ENCODE measurements around the gene GRIN2C. TPM values are rescaled to one million over a fixed set of nuclear protein-coding genes. Genes with fewer than 3 reads are reported as not detected.

Gene GRIN2C
- total and polyA plus RNA-seq, 2 donors (not counting 3 experiments of a cell fraction or from before 2014, with no cell fraction given): 0.04 to 0.60 TPM

GRCh38 chr17:74875977-74876593 lies 16.4 kb upstream of the GRIN2C start:
- Histone ChIP-seq H2AFZ (ENCODE audit: low read depth, low read length) (no peak overlapping the region), H3K4me1 (ENCODE audit: control insufficient read depth, extremely low read depth, insufficient read depth, low read length) (peaks cover 15% of the 10 kb centered on the region), H3K4me3 (replicated peaks in 1 of 3; ENCODE audit: insufficient read depth in 1 of 3, low read depth in 1 of 3, low read length in 3 of 3) (no peak overlapping the region), H3K27me3 (ENCODE audit: control insufficient read depth in 2 of 2, insufficient read depth in 2 of 2, low read length in 2 of 2) (no peaks in the 10 kb centered on the region), H3K9me1 (replicated peaks; ENCODE audit: control insufficient read depth, extremely low read depth, insufficient read depth, low read length) (no peaks in the 10 kb centered on the region), H3K4me2 (ENCODE audit: insufficient read depth, low read length) (no peak overlapping the region), H3K79me2 (ENCODE audit: control insufficient read depth, insufficient read depth, low read length) (no peaks in the 10 kb centered on the region), H3K9me3 (replicated peaks; ENCODE audit: control insufficient read depth, insufficient read depth, low read length) (no peaks in the 10 kb centered on the region), H3K27ac (ENCODE audit: insufficient read depth, low read depth, low read length) (no peak overlapping the region), H4K20me1 (replicated peaks; ENCODE audit: control insufficient read depth, extremely low read depth, insufficient read depth, low read length) (no peaks in the 10 kb centered on the region), H3K36me3 (ENCODE audit: control insufficient read depth in 2 of 2, extremely low read depth in 1 of 2, insufficient read depth in 2 of 2, low read length in 2 of 2) (no peaks in the 10 kb centered on the region), H3K9ac (replicated peaks; ENCODE audit: extremely low read depth, insufficient read depth, low read length) (no peak overlapping the region)
- dilution Hi-C loops (cut with MboI; ENCODE audit: extremely low pct_ligation_motif_present, low sequenced_read_pairs) (no loop called here), intact Hi-C loops (cut with micrococcal nuclease) (no loop called here)
- FAIRE-seq: no peak
- no peak for DNase-seq (ENCODE audit: low read depth, low spot score)
- TF ChIP-seq MAX (IDR thresholded peaks at IDR 0.05; ENCODE audit: insufficient read depth, insufficient read length) (no peak), POLR2A (IDR thresholded peaks at IDR 0.05; ENCODE audit: low read depth, low read length) (no peak)
- no TSS peak for BruUV-seq (replicated peaks)
- CTCF ChIA-PET: interaction anchor here (0.6 kb wide), 1 partner anchor 81 kb away, joined by 3 read pairs; no protein-coding TSS in a partner anchor
- POLR2A ChIA-PET: no interaction called here

DNA sequence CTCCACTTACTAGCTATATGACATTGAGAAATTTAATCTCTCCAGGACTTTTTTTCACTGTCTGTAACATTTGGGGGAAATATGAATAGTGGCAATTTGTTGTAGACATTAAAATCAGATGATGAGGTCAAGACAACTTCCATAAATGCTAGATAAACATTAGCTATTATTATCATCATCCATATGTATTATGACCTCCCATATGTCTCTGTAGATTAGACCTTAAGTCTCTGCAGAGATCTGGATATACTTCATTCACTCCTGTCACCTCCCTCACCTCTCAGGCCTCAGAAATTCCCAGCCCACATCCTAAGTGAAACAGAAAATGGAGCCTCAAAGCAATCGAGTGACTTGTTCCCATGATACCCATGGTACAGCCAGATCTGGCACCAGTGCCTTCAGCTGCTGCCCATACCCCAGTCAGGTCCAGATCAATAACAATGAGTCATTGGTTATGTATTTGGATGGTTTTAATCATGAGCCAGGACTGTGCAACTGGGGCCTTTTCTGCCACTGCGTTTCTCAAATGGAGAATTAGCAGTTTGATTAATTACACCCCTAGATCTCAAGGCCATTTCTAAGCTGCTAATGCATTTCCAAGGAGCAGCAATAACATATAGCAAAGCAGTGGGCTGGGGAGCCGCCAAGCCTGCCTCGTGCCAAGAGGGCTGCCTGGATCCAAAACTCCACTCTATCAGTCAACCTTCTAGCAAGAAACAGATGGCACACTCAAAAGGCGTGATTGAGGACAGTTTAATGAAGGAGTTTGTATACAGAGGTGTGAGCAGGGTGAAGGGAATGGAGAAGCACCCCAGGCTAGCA lies 15.7 kb upstream of the GRIN2C start:
- Histone ChIP-seq H3K79me2 (ENCODE audit: control insufficient read depth, insufficient read depth, low read length) (no peaks in the 10 kb centered on the region), H3K9ac (replicated peaks; ENCODE audit: extremely low read depth, insufficient read depth, low read length) (no peak overlapping the region), H3K4me2 (ENCODE audit: insufficient read depth, low read length) (no peak overlapping the region), H2AFZ (ENCODE audit: low read depth, low read length) (no peak overlapping the region), H3K4me1 (ENCODE audit: control insufficient read depth, extremely low read depth, insufficient read depth, low read length) (peaks cover 15% of the 10 kb centered on the region), H3K27ac (ENCODE audit: insufficient read depth, low read depth, low read length) (no peak overlapping the region), H3K36me3 (ENCODE audit: control insufficient read depth in 2 of 2, extremely low read depth in 1 of 2, insufficient read depth in 2 of 2, low read length in 2 of 2) (no peaks in the 10 kb centered on the region), H3K27me3 (ENCODE audit: control insufficient read depth in 2 of 2, insufficient read depth in 2 of 2, low read length in 2 of 2) (no peaks in the 10 kb centered on the region), H3K4me3 (replicated peaks in 1 of 3; ENCODE audit: insufficient read depth in 1 of 3, low read depth in 1 of 3, low read length in 3 of 3) (no peak overlapping the region), H3K9me3 (replicated peaks; ENCODE audit: control insufficient read depth, insufficient read depth, low read length) (no peaks in the 10 kb centered on the region), H3K9me1 (replicated peaks; ENCODE audit: control insufficient read depth, extremely low read depth, insufficient read depth, low read length) (no peaks in the 10 kb centered on the region), H4K20me1 (replicated peaks; ENCODE audit: control insufficient read depth, extremely low read depth, insufficient read depth, low read length) (no peaks in the 10 kb centered on the region)
- dilution Hi-C loops (cut with MboI; ENCODE audit: extremely low pct_ligation_motif_present, low sequenced_read_pairs): no loop called here
- intact Hi-C loops (cut with micrococcal nuclease): no loop called here
- POLR2A ChIA-PET: no interaction called here
- FAIRE-seq (no peak), DNase-seq (ENCODE audit: low read depth, low spot score) (no peak)
- CTCF ChIA-PET: interaction anchor here (0.6 kb wide), 1 partner anchor 81 kb away, joined by 3 read pairs; no protein-coding TSS in a partner anchor
- BruUV-seq (replicated peaks): no TSS peak
- TF ChIP-seq MYC (IDR thresholded peaks at IDR 0.05; ENCODE audit: low read depth, low read length) (no peak), GATA2 (IDR thresholded peaks at IDR 0.05; ENCODE audit: insufficient read depth, insufficient read length, low read depth, low read length) (no peak), JUN (IDR thresholded peaks at IDR 0.05; ENCODE audit: borderline replicate concordance, insufficient read depth, insufficient read length, low read depth) (no peak), MAX (IDR thresholded peaks at IDR 0.05; ENCODE audit: insufficient read depth, insufficient read length) (no peak), EZH2 (IDR thresholded peaks at IDR 0.05; ENCODE audit: borderline replicate concordance, low read depth, low read length, severe bottlenecking) (no peak), POLR2A (IDR thresholded peaks at IDR 0.05; ENCODE audit: low read depth, low read length) (no peak), FOS (IDR thresholded peaks at IDR 0.05; ENCODE audit: borderline replicate concordance, insufficient read depth, low read length) (no peak), POLR2AphosphoS5 (IDR thresholded peaks at IDR 0.05; ENCODE audit: insufficient read depth, low read depth, low read length) (no peak)
- TF ChIP-seq, protein P1, sequence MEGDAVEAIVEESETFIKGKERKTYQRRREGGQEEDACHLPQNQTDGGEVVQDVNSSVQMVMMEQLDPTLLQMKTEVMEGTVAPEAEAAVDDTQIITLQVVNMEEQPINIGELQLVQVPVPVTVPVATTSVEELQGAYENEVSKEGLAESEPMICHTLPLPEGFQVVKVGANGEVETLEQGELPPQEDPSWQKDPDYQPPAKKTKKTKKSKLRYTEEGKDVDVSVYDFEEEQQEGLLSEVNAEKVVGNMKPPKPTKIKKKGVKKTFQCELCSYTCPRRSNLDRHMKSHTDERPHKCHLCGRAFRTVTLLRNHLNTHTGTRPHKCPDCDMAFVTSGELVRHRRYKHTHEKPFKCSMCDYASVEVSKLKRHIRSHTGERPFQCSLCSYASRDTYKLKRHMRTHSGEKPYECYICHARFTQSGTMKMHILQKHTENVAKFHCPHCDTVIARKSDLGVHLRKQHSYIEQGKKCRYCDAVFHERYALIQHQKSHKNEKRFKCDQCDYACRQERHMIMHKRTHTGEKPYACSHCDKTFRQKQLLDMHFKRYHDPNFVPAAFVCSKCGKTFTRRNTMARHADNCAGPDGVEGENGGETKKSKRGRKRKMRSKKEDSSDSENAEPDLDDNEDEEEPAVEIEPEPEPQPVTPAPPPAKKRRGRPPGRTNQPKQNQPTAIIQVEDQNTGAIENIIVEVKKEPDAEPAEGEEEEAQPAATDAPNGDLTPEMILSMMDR (IDR thresholded peaks at IDR 0.05; ENCODE audit: extremely low read depth in 1 of 2, insufficient read depth in 1 of 2, low read depth in 1 of 2, low read length in 2 of 2): no peak
